ENCODE measurements around the gene COL23A1. TPM values are rescaled to one million over a fixed set of nuclear protein-coding genes. Genes with fewer than 3 reads are reported as not detected.
A peak's percentile ranks its signal among the peaks of the same experiment; 100 is the strongest.

The COL23A1 gene
- total RNA-seq, 1 experiment from 2014 or later: 15.0 TPM

- Mint-ChIP-seq H3K4me3 (no peak overlapping the region), H3K36me3 (no peaks in the 10 kb centered on the region), H3K27me3 (ENCODE audit: low read depth) (no peaks in the 10 kb centered on the region), H3K9me3 (no peaks in the 10 kb centered on the region), H3K27ac (0 out of 2 replicates have a peak overlapping the region, but pooled peaks have one; percentile 13), H3K4me1 (peaks cover 33% of the 10 kb centered on the region)
- no peak for DNase-seq (ENCODE audit: low spot score)
- POLR2A ChIA-PET: no interaction called here
- ATAC-seq: no peak
- TF ChIP-seq, protein P1, sequence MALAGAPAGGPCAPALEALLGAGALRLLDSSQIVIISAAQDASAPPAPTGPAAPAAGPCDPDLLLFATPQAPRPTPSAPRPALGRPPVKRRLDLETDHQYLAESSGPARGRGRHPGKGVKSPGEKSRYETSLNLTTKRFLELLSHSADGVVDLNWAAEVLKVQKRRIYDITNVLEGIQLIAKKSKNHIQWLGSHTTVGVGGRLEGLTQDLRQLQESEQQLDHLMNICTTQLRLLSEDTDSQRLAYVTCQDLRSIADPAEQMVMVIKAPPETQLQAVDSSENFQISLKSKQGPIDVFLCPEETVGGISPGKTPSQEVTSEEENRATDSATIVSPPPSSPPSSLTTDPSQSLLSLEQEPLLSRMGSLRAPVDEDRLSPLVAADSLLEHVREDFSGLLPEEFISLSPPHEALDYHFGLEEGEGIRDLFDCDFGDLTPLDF (CRISPR knock-in tag; IDR thresholded peaks at IDR 0.05): no peak
- TF ChIP-seq, protein P2, sequence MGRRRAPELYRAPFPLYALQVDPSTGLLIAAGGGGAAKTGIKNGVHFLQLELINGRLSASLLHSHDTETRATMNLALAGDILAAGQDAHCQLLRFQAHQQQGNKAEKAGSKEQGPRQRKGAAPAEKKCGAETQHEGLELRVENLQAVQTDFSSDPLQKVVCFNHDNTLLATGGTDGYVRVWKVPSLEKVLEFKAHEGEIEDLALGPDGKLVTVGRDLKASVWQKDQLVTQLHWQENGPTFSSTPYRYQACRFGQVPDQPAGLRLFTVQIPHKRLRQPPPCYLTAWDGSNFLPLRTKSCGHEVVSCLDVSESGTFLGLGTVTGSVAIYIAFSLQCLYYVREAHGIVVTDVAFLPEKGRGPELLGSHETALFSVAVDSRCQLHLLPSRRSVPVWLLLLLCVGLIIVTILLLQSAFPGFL (CRISPR knock-in tag; IDR thresholded peaks at IDR 0.05; ENCODE audit: borderline replicate concordance): no peak
- no peak for TF ChIP-seq CBFB (CRISPR knock-in tag; IDR thresholded peaks at IDR 0.05; ENCODE audit: low read depth)
- TF ChIP-seq RORB (CRISPR knock-in tag; IDR thresholded peaks at IDR 0.05): no peak
- no peak for TF ChIP-seq STAT6 (CRISPR knock-in tag; conservative IDR thresholded peaks at IDR 0.05; ENCODE audit: low read depth)
- TF ChIP-seq, protein P3, sequence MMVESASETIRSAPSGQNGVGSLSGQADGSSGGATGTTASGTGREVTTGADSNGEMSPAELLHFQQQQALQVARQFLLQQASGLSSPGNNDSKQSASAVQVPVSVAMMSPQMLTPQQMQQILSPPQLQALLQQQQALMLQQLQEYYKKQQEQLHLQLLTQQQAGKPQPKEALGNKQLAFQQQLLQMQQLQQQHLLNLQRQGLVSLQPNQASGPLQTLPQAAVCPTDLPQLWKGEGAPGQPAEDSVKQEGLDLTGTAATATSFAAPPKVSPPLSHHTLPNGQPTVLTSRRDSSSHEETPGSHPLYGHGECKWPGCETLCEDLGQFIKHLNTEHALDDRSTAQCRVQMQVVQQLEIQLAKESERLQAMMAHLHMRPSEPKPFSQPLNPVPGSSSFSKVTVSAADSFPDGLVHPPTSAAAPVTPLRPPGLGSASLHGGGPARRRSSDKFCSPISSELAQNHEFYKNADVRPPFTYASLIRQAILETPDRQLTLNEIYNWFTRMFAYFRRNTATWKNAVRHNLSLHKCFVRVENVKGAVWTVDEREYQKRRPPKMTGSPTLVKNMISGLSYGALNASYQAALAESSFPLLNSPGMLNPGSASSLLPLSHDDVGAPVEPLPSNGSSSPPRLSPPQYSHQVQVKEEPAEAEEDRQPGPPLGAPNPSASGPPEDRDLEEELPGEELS (CRISPR knock-in tag; IDR thresholded peaks at IDR 0.05): no peak
- no peak for TF ChIP-seq CDX4 (CRISPR knock-in tag; IDR thresholded peaks at IDR 0.05; ENCODE audit: borderline replicate concordance)
- TF ChIP-seq, protein P4, sequence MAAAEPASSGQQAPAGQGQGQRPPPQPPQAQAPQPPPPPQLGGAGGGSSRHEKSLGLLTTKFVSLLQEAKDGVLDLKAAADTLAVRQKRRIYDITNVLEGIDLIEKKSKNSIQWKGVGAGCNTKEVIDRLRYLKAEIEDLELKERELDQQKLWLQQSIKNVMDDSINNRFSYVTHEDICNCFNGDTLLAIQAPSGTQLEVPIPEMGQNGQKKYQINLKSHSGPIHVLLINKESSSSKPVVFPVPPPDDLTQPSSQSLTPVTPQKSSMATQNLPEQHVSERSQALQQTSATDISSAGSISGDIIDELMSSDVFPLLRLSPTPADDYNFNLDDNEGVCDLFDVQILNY (CRISPR knock-in tag; IDR thresholded peaks at IDR 0.05): no peak
- TF ChIP-seq, protein P5, sequence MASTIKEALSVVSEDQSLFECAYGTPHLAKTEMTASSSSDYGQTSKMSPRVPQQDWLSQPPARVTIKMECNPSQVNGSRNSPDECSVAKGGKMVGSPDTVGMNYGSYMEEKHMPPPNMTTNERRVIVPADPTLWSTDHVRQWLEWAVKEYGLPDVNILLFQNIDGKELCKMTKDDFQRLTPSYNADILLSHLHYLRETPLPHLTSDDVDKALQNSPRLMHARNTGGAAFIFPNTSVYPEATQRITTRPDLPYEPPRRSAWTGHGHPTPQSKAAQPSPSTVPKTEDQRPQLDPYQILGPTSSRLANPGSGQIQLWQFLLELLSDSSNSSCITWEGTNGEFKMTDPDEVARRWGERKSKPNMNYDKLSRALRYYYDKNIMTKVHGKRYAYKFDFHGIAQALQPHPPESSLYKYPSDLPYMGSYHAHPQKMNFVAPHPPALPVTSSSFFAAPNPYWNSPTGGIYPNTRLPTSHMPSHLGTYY (CRISPR knock-in tag; IDR thresholded peaks at IDR 0.05): no peak
- no peak for TF ChIP-seq FOXK1 (CRISPR knock-in tag; IDR thresholded peaks at IDR 0.05)
- no peak for TF ChIP-seq KAT7 (CRISPR knock-in tag; IDR thresholded peaks at IDR 0.05; ENCODE audit: borderline replicate concordance)
- CTCF ChIA-PET: interaction anchor here (1.0 to 4.6 kb wide), 7 partner anchors 9 to 183 kb away, joined by 3 to 88 read pairs (median 33); partner anchors contain the start of gene COL23A1
Observed at GRCh38 chr5:178463321-178464155, 126.7 kb downstream of the COL23A1 start.

DNA sequence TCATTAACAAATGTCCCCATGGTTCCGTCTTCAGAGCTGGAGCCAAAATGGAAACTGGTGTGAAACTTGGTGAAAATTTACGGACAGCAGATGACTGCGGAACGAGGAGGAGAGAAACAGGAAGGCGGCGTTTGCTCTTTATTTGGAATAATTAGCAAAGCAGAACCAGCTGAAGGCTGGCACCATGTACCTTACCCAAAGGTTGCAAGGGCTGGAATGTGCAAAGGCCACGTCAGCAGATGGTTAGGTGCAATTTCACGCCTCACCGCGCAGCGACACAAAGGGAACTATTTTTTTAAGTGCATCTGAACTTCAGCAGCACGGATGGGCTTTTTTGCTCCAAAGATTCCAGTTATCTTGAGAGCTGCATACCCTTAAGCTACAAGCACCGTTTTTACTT, 127.4 kb downstream of the COL23A1 start:
- Mint-ChIP-seq H3K27ac (peak overlapping the region; percentile 87), H3K9me3 (no peaks in the 10 kb centered on the region), H3K4me3 (no peak overlapping the region), H3K27me3 (ENCODE audit: low read depth) (no peaks in the 10 kb centered on the region), H3K4me1 (peaks cover 33% of the 10 kb centered on the region), H3K36me3 (no peaks in the 10 kb centered on the region)
- DNase-seq (ENCODE audit: low spot score) (no peak), ATAC-seq (no peak)
- POLR2A ChIA-PET: no interaction called here
- CTCF ChIA-PET: interaction anchor here (0.8 to 4.6 kb wide), 9 partner anchors 19 to 179 kb away, joined by 3 to 88 read pairs (median 23); partner anchors contain the start of gene COL23A1
- TF ChIP-seq NR2C2 (CRISPR knock-in tag; IDR thresholded peaks at IDR 0.05): no peak
